UCSD-AML1 (cell line): ENCODE data around the gene COL25A1.

ENCODE experiments used
- DNase-seq: peaks from one replicate; lab custom pipeline; 2025; ENCODE audit not compliant: unreplicated experiment; lab: John Stamatoyannopoulos, UW

Gene COL25A1

GRCh38 chr4:108783665-108784463, 518.6 kb downstream of the COL25A1 start:
- DNase-seq: no peak

- DNase-seq: no peak
These were observed 522.5 kb downstream of the COL25A1 start for GRCh38 chr4:108779958-108780357.

- no peak for DNase-seq
These were observed 525.1 kb downstream of the COL25A1 start for GRCh38 chr4:108777388-108777787.

GRCh38 chr4:108775921-108776320, 526.5 kb downstream of the COL25A1 start:
- DNase-seq: no peak

GRCh38 chr4:108774809-108775530, 527.5 kb downstream of the COL25A1 start:
- no peak for DNase-seq

GRCh38 chr4:108772402-108772801, 530.1 kb downstream of the COL25A1 start:
- DNase-seq: no peak

GRCh38 chr4:108766058-108766457, 536.4 kb downstream of the COL25A1 start:
- DNase-seq: no peak

GRCh38 chr4:108763986-108764385, 538.5 kb downstream of the COL25A1 start:
- DNase-seq: no peak

- DNase-seq: no peak
These were observed 539.2 kb downstream of the COL25A1 start for GRCh38 chr4:108763226-108763593.

GRCh38 chr4:108762559-108763225, 539.8 kb downstream of the COL25A1 start, which contains the start of gene ETNPPL:
Gene ETNPPL, minus strand, starts transcription at chr4:108763053. Its CDS starts 155 bp downstream, at chr4:108762898.
- DNase-seq: no peak
